HG02970 (cell line): ENCODE data around the gene NLGN1.

Experiments
- ATAC-seq: cut with Tn5 transposase; IDR thresholded peaks from one replicate; pipeline ENCODE4 v1.9.1; 2021; ENCODE audit warnings: mild to moderate bottlenecking, moderate library complexity, moderate number of reproducible peaks; ENCODE audit not compliant: unreplicated experiment, low FRiP score

The NLGN1 gene

DNA sequence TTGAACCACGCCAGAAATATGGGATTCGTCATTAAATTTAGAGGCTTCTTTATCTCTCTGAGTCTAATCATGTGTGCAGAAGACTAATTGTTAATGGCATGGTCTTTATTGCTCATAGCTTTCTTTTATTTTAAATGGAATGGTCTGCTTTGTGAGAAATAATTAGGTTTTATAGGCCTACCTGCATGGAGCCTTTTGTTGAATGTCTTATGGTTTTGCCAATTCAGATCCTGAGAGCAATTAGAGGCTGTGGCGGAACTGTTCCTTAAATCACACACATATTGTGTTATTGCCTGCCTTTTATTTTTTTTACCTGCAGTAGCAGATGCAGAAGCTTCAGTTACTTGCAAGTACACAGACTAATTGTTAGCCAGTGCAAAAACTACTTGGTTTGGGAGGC, 306.2 kb downstream of the NLGN1 start:
- no peak for ATAC-seq

DNA sequence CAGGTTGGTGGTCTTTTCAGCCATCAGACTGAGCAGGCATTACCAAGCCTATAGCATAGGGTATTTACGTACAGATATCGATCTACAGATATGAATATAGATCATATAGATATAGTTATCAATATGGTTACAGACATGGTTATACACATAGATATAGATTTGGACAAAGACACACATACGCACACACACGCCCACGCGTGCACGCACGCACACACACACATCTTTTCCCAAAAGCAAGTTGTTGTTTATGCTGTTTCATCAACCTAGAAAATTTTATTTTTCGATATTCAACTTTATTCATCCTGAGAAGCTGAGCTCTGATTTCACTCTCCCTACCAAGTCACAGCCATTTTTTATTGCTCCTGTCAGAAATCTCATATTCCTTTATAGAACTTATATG, 309.1 kb downstream of the NLGN1 start:
- ATAC-seq, result no peak

DNA sequence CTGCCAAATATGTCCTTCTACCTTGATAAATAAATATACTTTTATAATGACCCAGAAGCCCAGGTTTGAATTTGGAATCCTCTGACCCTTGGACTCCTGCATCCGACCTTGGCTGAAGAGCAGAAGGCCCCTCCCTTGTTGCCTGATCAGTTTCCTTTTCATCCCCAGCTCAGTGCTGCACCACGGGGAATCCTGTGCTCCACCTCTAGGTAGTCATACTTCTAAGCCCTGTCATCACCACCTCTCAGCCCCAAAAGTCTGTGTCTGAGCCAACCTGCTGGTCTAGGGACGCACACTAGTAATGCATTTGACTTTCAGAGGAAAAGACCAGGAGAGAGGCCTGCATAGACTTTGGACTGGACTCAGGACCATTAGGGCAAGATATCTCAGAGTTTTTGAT, 310.6 kb downstream of the NLGN1 start:
- no peak for ATAC-seq

- ATAC-seq, result no peak
Measured at GRCh38 chr3:173709026-173709425, 311.5 kb downstream of the NLGN1 start.

DNA sequence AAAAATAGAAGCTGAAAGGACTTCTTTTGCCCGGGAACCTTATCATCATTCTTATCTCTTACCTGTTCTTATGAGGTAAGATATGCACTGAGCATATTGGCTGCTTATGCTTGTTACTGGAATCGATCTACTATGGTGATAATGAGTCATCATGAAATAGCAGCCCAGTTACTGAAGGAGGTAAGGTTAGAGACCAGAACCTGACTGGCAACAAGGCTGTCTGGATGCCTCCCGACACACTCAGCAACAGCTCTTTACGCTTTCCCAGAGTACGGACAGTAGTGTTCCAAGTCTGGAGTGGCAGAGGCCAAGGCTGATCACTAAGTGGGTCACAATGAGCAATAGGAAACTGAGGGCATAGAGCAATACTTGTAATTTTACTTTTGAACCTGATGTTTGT, 314.1 kb downstream of the NLGN1 start:
- ATAC-seq, result no peak

- ATAC-seq, result no peak
Measured at GRCh38 chr3:173719585-173719984, 322.0 kb downstream of the NLGN1 start.

DNA sequence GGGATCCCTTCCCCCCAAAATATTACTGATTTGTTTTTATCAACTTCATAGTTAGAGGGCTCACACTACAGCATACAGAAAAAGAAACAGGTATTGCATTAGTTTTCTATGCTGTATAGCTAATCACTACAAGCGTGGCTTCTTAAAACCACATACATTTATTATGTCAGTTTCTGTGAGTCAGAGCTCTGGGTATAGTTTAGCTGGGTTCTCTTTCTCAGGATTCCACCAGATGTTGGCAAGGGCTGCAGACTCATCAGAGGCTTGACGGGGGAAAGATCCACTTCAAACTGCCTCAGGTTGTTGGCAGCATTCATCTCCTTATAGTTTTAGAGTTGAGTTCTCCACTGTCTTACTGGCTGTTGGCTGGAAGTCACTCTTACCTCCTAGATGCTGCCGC, 328.0 kb downstream of the NLGN1 start:
- ATAC-seq, result no peak

GRCh38 chr3:173730391-173730790, 332.8 kb downstream of the NLGN1 start:
- no peak for ATAC-seq

DNA sequence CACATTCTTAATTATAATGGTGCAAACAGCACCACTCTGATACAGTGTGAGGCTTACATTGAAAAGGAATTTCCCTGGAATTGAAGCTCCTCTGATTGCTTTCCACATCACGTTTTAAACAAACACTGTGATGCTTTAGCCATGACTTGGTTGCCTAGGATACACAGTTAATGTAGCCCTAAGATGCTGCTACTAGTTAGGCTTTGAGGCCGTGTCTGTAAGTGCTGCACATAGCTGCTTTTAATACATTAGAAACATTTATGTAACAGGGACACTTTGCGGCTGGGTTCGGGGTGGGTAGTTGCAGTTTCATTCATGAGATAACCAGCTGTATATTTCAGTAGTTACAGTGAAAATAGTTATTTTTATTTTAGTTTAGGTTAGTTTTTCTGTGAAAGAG, 334.7 kb downstream of the NLGN1 start:
- ATAC-seq, result no peak

GRCh38 chr3:173733029-173733652, 335.6 kb downstream of the NLGN1 start:
- no peak for ATAC-seq

DNA sequence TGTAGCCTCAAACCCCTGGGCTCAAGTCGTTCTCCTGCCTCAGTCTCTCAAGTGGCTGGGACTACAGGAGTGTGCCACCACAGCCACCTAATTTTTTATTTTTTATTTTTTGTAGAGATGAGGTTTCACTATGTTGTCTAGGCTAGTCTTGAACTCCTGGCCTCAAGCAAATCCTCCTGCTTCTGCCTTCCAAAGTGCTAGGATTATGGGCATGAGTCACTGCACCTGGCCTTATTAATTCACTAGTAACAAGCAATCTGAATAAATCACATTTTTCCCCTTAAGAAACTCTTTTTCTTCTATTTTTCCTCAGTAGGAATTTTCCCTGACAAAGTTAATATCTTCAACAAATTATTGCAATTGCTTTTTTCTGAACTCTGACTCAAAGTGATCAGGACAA, 336.9 kb downstream of the NLGN1 start:
- no peak for ATAC-seq

DNA sequence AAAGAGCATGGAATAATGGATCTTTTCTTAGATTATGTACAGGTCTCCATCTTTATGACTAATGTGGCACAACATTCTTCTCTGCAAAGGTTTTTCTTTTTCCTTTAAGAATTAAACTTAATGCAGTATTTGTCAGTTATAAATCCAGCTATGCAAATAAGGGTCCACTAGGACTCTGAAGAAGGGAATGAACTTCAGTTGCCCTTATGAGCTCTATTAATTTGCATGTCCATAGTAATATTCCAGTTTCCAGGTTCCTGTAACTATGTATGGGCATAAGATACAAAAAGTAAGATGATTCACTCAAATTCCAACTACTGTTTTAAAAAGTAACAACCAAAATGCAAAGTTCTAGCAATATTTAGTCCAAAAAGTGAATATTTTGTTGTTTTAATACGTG, 337.4 kb downstream of the NLGN1 start:
- ATAC-seq, result no peak

GRCh38 chr3:173735841-173736240, 338.3 kb downstream of the NLGN1 start:
- ATAC-seq, result no peak

- ATAC-seq, result no peak
Measured at GRCh38 chr3:173737167-173737808, 339.7 kb downstream of the NLGN1 start.

- ATAC-seq, result no peak
Measured at GRCh38 chr3:173739726-173740125, 342.2 kb downstream of the NLGN1 start.

- no peak for ATAC-seq
Measured at GRCh38 chr3:173742491-173742890, 344.9 kb downstream of the NLGN1 start.

DNA sequence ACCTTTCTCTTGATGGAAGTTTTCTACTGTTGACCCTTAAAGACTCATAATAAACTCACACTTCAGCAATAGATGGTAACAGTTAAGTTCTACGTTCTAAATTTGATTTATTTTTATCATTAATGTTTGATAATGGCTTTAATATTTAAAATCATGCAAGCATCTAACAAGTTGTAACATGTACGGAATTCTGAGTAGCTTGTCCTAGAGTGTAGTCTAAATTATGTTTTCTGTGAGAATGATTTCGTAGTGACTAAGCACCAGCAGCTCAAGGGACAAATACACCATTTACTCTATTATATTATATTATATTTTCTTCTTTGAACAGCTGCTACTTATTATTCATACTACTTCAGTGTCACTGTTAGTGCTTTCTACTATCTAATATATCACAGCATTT, 345.6 kb downstream of the NLGN1 start:
- no peak for ATAC-seq

GRCh38 chr3:173743516-173743915, 346.0 kb downstream of the NLGN1 start:
- ATAC-seq, result no peak

GRCh38 chr3:173744479-173744878, 346.9 kb downstream of the NLGN1 start:
- ATAC-seq, result no peak

DNA sequence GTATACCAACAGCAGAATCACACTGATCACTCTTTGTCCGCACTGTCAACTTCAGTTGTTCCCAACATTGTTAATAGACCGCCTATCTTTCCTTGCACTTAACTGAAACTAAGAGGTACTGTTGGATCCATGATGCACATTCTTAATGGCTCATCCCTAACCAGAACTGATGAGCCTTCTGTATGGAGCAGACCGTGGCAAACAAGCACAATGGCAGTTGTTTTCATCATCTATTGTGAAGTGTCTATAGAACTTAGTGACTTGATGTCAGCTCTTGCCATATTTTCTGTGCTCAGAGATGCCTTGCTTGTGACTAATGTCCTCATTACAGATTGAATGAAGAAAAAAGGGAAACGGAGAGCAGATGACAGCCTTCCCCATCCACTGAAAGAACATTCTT, 347.4 kb downstream of the NLGN1 start:
- no peak for ATAC-seq

GRCh38 chr3:173745952-173746682, 348.6 kb downstream of the NLGN1 start:
- ATAC-seq, result no peak

- no peak for ATAC-seq
Measured at GRCh38 chr3:173747427-173747826, 349.9 kb downstream of the NLGN1 start.
